HCT116 (cell line): ENCODE results near the gene SMIM5. TPM values are rescaled to one million over a fixed set of nuclear protein-coding genes. Genes with fewer than 3 reads are reported as not detected.

Experiments
- ATAC-seq: fragments of 200-7000 bp; cut with Tn5 transposase; 2 replicates; pipeline ENCODE4 v1.9.1; 2020; ENCODE audit warnings: mild to moderate bottlenecking, moderate library complexity
- BruUV-seq: library from RNA; stranded (reverse); fragments of 400-500 nt; replicated peaks from 2 replicates; lab custom pipeline; 2021; lab: Mats Ljungman, UMichigan
- CTCF ChIA-PET: fragments of 300-600 bp; sonication (Branson Sonifier 250); formaldehyde crosslinking; loops from one replicate; lab custom pipeline; 2021; ENCODE audit warnings: antibody characterized with exemption; lab: Charles Lee
- POLR2A ChIA-PET: fragments of 300-600, 350-600 bp; sonication (Branson Sonifier 250); formaldehyde crosslinking; loops from one replicate; lab custom pipeline; 2021; ENCODE audit warnings: antibody characterized with exemption; lab: Charles Lee
- RAD21 ChIA-PET, 2 experiments: fragments of 300-600 bp; sonication (Branson Sonifier 250); formaldehyde crosslinking; loops; one replicate each; lab custom pipeline; 2023; ENCODE audit warnings: low total read pairs in 2 of 2; ENCODE audit not compliant: uncharacterized antibody in 2 of 2, unreplicated experiment in 2 of 2, low non-redundant PET in 1 of 2; lab: Charles Lee
- DNase-seq: peaks from one replicate; pipeline ENCODE4 v3.0.0-alpha.2; 2010; ENCODE audit warnings: low read depth, low spot score
- H2AFZ ChIP-seq: fragments of 200-600 bp; shearing (Covaris generic), sonication (generic); 2 replicates; pipeline ENCODE4 v1.6.1; 2017; ENCODE audit warnings: low read depth, mixed run types, mixed read lengths, antibody characterized with exemption, low read length; ENCODE audit not compliant: poor library complexity, severe bottlenecking
- H3K27ac ChIP-seq: 2 replicates; pipeline ENCODE4 v1.5.1; 2012; ENCODE audit warnings: low read depth, low read length
- H3K27me3 ChIP-seq: fragments of 200-600 bp; sonication (generic); 2 replicates; pipeline ENCODE4 v1.6.1; 2016; ENCODE audit warnings: mixed run types, low read length, mixed read lengths; ENCODE audit not compliant: insufficient read depth
- H3K36me3 ChIP-seq, 2 experiments: fragments of 200-500 bp in 1 of 2; fragments of 200-600 bp in 1 of 2; sonication (Bioruptor generic) in 1 of 2; sonication (generic) in 1 of 2; 2 replicates each; pipeline versions ENCODE4 v1.5.1 to v1.6.1; 2014 to 2016; ENCODE audit warnings: low read length in 2 of 2, inconsistent platforms in 1 of 2, mixed read lengths in 1 of 2, mixed run types in 1 of 2; ENCODE audit not compliant: insufficient read depth in 2 of 2, control insufficient read depth in 1 of 2
- H3K4me1 ChIP-seq, 2 experiments: fragments of 200-600 bp in 1 of 2; sonication (generic) in 1 of 2; 2 replicates each; pipeline versions ENCODE4 v1.5.1 to v1.6.1; 2012 to 2017; ENCODE audit warnings: low read length in 2 of 2, inconsistent platforms in 1 of 2, mild to moderate bottlenecking in 1 of 2, mixed read lengths in 1 of 2, mixed run types in 1 of 2, moderate library complexity in 1 of 2; ENCODE audit not compliant: insufficient read depth in 2 of 2, control insufficient read depth in 1 of 2
- H3K4me2 ChIP-seq: fragments of 200-600 bp; sonication (generic); 2 replicates; pipeline ENCODE4 v1.6.1; 2017; ENCODE audit warnings: mixed run types, low read length, mixed read lengths
- H3K4me3 ChIP-seq, 2 experiments: fragments of 200-600 bp in 1 of 2; sonication (generic) in 1 of 2; replicated peaks in 1 of 2; 2 replicates each; pipeline ENCODE4 v1.5.1; 2011 to 2016; ENCODE audit warnings: low read length in 2 of 2, control low read depth in 1 of 2, low read depth in 1 of 2, mild to moderate bottlenecking in 1 of 2, mixed read lengths in 1 of 2, mixed run types in 1 of 2
- H3K79me2 ChIP-seq: fragments of 200-600 bp; sonication (generic); 2 replicates; pipeline ENCODE4 v1.6.1; 2017; ENCODE audit warnings: mild to moderate bottlenecking, mixed run types, low read length, moderate library complexity, mixed read lengths; ENCODE audit not compliant: insufficient read depth
- H3K9ac ChIP-seq: fragments of 200-600 bp; sonication (generic); 2 replicates; pipeline ENCODE4 v1.6.1; 2016; ENCODE audit warnings: low read length, mixed read lengths
- H3K9me2 ChIP-seq: fragments of 200-600 bp; sonication (generic), shearing (Covaris generic); 2 replicates; pipeline ENCODE4 v1.6.1; 2017; ENCODE audit warnings: mixed run types, mild to moderate bottlenecking, moderate library complexity; ENCODE audit not compliant: insufficient read depth
- H3K9me3 ChIP-seq, 2 experiments: fragments of 200-500 bp in 1 of 2; fragments of 200-600 bp in 1 of 2; sonication (Bioruptor generic) in 1 of 2; sonication (generic) in 1 of 2; 2 replicates each; pipeline ENCODE4 v1.6.1; 2014 to 2017; ENCODE audit warnings: low read length in 2 of 2, mixed read lengths in 2 of 2, inconsistent platforms in 1 of 2, low read depth in 1 of 2, mild to moderate bottlenecking in 1 of 2, mixed run types in 1 of 2, moderate library complexity in 1 of 2; ENCODE audit not compliant: control insufficient read depth in 1 of 2, insufficient read depth in 1 of 2
- H4K20me1 ChIP-seq: fragments of 200-600 bp; sonication (generic), shearing (Covaris generic); 2 replicates; pipeline ENCODE4 v1.6.1; 2017; ENCODE audit warnings: mixed run types, mild to moderate bottlenecking, moderate library complexity; ENCODE audit not compliant: insufficient read depth
- FOSL1 ChIP-seq: IDR thresholded peaks from 2 replicates; pipeline ENCODE4 v1.6.1; 2012; ENCODE audit warnings: low read depth
- JUND ChIP-seq: IDR thresholded peaks from 2 replicates; pipeline ENCODE4 v1.6.1; 2012
- MAX ChIP-seq: IDR thresholded peaks from 2 replicates; pipeline ENCODE4 v1.6.1; 2012
- POLR2A ChIP-seq: IDR thresholded peaks from 2 replicates; pipeline ENCODE4 v1.7.0; 2011; ENCODE audit warnings: borderline replicate concordance; ENCODE audit not compliant: insufficient read depth, insufficient read length; ENCODE audit errors: extremely low read depth
- RAD21 ChIP-seq: IDR thresholded peaks from 2 replicates; pipeline ENCODE4 v1.6.1; 2012; ENCODE audit warnings: low read depth, mild to moderate bottlenecking
- REST ChIP-seq: IDR thresholded peaks from 2 replicates; pipeline ENCODE4 v1.6.1; 2012; ENCODE audit warnings: low read depth
- SP1 ChIP-seq: IDR thresholded peaks from 2 replicates; pipeline ENCODE4 v1.6.1; 2012; ENCODE audit warnings: low read depth
- SRF ChIP-seq: IDR thresholded peaks from 2 replicates; pipeline ENCODE4 v1.6.1; 2012; ENCODE audit warnings: low read depth
- ZBTB33 ChIP-seq: IDR thresholded peaks from 2 replicates; pipeline ENCODE4 v1.6.1; 2011; ENCODE audit warnings: mild to moderate bottlenecking, low read length, moderate library complexity; ENCODE audit not compliant: insufficient replicate concordance; ENCODE audit errors: extremely low read depth
- ZFX ChIP-seq: fragments of 450-650 bp; IDR thresholded peaks from 2 replicates; pipeline ENCODE4 v1.6.1; 2017
- ZNF274 ChIP-seq: fragments of 200-500 bp; sonication (Bioruptor generic); IDR thresholded peaks from 2 replicates; pipeline ENCODE4 v1.6.1; 2014; ENCODE audit warnings: mild to moderate bottlenecking, low read depth, low read length, inconsistent platforms
- intact Hi-C: fragments of 100-400 bp; cut with micrococcal nuclease; formaldehyde crosslinking; loops from 2 replicates; pipeline ENCODE4 v1.10.0; 2022
- total RNA-seq: library from RNA; stranded (reverse); gene quantifications from one replicate; pipeline ENCODE4 v1.2.1, GENCODE V29; 2021; ENCODE audit not compliant: unreplicated experiment

SMIM5 gene
- total RNA-seq, 1 experiment from 2014 or later: 0.12 TPM

GRCh38 chr17:75632428-75632827 is 806 bp upstream of the SMIM5 start:
- peak overlapping the region; percentile 60; the same call in 1 of the 2 replicates for H3K4me2 ChIP-seq

More at GRCh38 chr17:75632428-75632827, 806 bp upstream of the SMIM5 start:
- Histone ChIP-seq H2AFZ (no peak overlapping the region), H3K79me2 (no peaks in the 10 kb centered on the region), H3K27ac (peak overlapping the region; percentile 73; the same call in 1 of the 2 replicates), H3K27me3 (no peaks in the 10 kb centered on the region), H3K36me3 (no peaks in the 10 kb centered on the region), H3K9me2 (no peaks in the 10 kb centered on the region), H3K4me3 (no peak overlapping the region), H3K4me1 (peaks cover 15 to 22% of the 10 kb centered on the region in 2 experiments), H3K9ac (peak overlapping the region; percentile 2; the same call in 1 of the 2 replicates), H3K9me3 (no peaks in the 10 kb centered on the region), H4K20me1 (no peaks in the 10 kb centered on the region)
- ChIA-PET CTCF (interaction anchor here (0.6 to 2.8 kb wide), 46 partner anchors 10 to 213 kb away, joined by 3 to 169 read pairs (median 6); partner anchors contain the start of genes GALK1, ITGB4, RECQL5 and SAP30BP), RAD21 (interaction anchor here (0.6 to 2.8 kb wide), 13 partner anchors 12 to 133 kb away, joined by 3 to 18 read pairs (median 6); partner anchors contain the start of gene GALK1 (in 1 of the 2)), POLR2A (interaction anchor here (0.9 to 2.4 kb wide), 4 partner anchors 13 to 116 kb away, joined by 3 to 17 read pairs (median 4); a partner anchor contains a TSS)
- intact Hi-C loops: loop anchor here (5.0 kb wide), 1 partner anchor 115 kb away; the partner anchor contains the start of genes CASKIN2 and TSEN54
- ATAC-seq: no peak
- no peak for TF ChIP-seq ZBTB33
- no peak for TF ChIP-seq RAD21
- no peak for TF ChIP-seq REST
- TF ChIP-seq FOSL1: no peak
- no peak for TF ChIP-seq JUND
- TF ChIP-seq ZFX: no peak
- TF ChIP-seq SP1: no peak
- no peak for TF ChIP-seq ZNF274
- no peak for TF ChIP-seq MAX
- TF ChIP-seq POLR2A: no peak
- no peak for TF ChIP-seq SRF
- no TSS peak for BruUV-seq
- no peak for DNase-seq
